GM19035 (cell line): ENCODE results near the gene SH3BP4.

Source experiments
- ATAC-seq: cut with Tn5 transposase; IDR thresholded peaks from one replicate; pipeline ENCODE4 v1.9.1; 2021; ENCODE audit not compliant: unreplicated experiment

SH3BP4 gene

GRCh38 chr2:234996069-234996940 lies 44.5 kb downstream of the SH3BP4 start:
- no peak for ATAC-seq

- ATAC-seq, result no peak
Observed at GRCh38 chr2:234996941-234997270, 45.1 kb downstream of the SH3BP4 start.

- no peak for ATAC-seq
Observed at GRCh38 chr2:234997389-234997788, 45.6 kb downstream of the SH3BP4 start.

- no peak for ATAC-seq
Observed at GRCh38 chr2:234998404-234999211, 46.8 kb downstream of the SH3BP4 start.

GRCh38 chr2:234999740-235000425 lies 48.1 kb downstream of the SH3BP4 start:
- ATAC-seq, result no peak

GRCh38 chr2:235000426-235001236 lies 48.8 kb downstream of the SH3BP4 start:
- ATAC-seq, result no peak

- no peak for ATAC-seq
Observed at GRCh38 chr2:235001237-235002133, 49.7 kb downstream of the SH3BP4 start.

- no peak for ATAC-seq
Observed at GRCh38 chr2:235002198-235003095, 50.6 kb downstream of the SH3BP4 start.

GRCh38 chr2:235003096-235003775 lies 51.4 kb downstream of the SH3BP4 start:
- no peak for ATAC-seq

- ATAC-seq, result no peak
Observed at GRCh38 chr2:235004329-235004903, 52.6 kb downstream of the SH3BP4 start.

GRCh38 chr2:235005023-235005422 lies 53.2 kb downstream of the SH3BP4 start:
- ATAC-seq, result no peak

GRCh38 chr2:235005603-235006259 lies 53.9 kb downstream of the SH3BP4 start:
- ATAC-seq, result no peak

GRCh38 chr2:235006461-235006860 lies 54.6 kb downstream of the SH3BP4 start:
- ATAC-seq, result no peak

- no peak for ATAC-seq
Observed at GRCh38 chr2:235006986-235007385, 55.2 kb downstream of the SH3BP4 start.

- ATAC-seq, result no peak
Observed at GRCh38 chr2:235007664-235008457, 56.0 kb downstream of the SH3BP4 start.

GRCh38 chr2:235008584-235009044 lies 56.8 kb downstream of the SH3BP4 start:
- ATAC-seq, result no peak
